Activated B cell treated with CpG ODN at 0.5 μM for 24 hours (primary cell): ENCODE measurements around the gene TMC8. TPM values are rescaled to one million over a fixed set of nuclear protein-coding genes. Genes with fewer than 3 reads are reported as not detected.
A peak's percentile ranks its signal among the peaks of the same experiment; 100 is the strongest.

Source experiments
- ATAC-seq: fragments of 200-7000 bp; cut with Tn5 transposase; one replicate; pipeline ENCODE4 v1.10.0; 2021; ENCODE audit warnings: low read depth, mild to moderate bottlenecking, moderate library complexity
- CTCF ChIA-PET: fragments of 350-600 bp; sonication (Branson Sonifier 250); formaldehyde crosslinking; loops from one replicate; lab custom pipeline; 2021; ENCODE audit warnings: antibody characterized with exemption; lab: Charles Lee
- POLR2A ChIA-PET: fragments of 350-600 bp; sonication (Branson Sonifier 250); formaldehyde crosslinking; loops from one replicate; lab custom pipeline; 2021; ENCODE audit warnings: antibody characterized with exemption; lab: Charles Lee
- DNase-seq: peaks from one replicate; pipeline ENCODE4 v3.0.0; 2022
- H3K27ac Mint-ChIP-seq: one replicate; pipeline ENCODE4 v1.8.0; 2020; ENCODE audit warnings: mixed read lengths
- H3K27me3 Mint-ChIP-seq: one replicate; pipeline ENCODE4 v1.8.0; 2021; ENCODE audit warnings: mixed read lengths
- H3K36me3 Mint-ChIP-seq: one replicate; pipeline ENCODE4 v1.8.0; 2021; ENCODE audit warnings: low read depth, mixed read lengths
- H3K4me1 Mint-ChIP-seq: one replicate; pipeline ENCODE4 v1.8.0; 2021; ENCODE audit warnings: mixed read lengths
- H3K4me3 Mint-ChIP-seq: one replicate; pipeline ENCODE4 v1.8.0; 2020; ENCODE audit warnings: mild to moderate bottlenecking, mixed read lengths
- H3K9me3 Mint-ChIP-seq: one replicate; pipeline ENCODE4 v1.8.0; 2020; ENCODE audit warnings: mixed read lengths
- CTCF ChIP-seq: fragments of 200-600 bp; IDR thresholded peaks from one replicate; pipeline ENCODE4 v1.8.0; 2022; ENCODE audit warnings: antibody characterized with exemption, mild to moderate bottlenecking
- intact Hi-C: fragments of 100-400 bp; cut with micrococcal nuclease; formaldehyde crosslinking; loops from one replicate; pipeline ENCODE4 v1.15.1; 2024
- total RNA-seq: library from RNA; stranded (reverse); gene quantifications from 2 replicates; pipeline ENCODE4 v1.2.3, GENCODE V29; 2022

The TMC8 gene
- total RNA-seq, 1 donor from 2014 or later = 181 TPM

GRCh38 chr17:78142119-78142861 is 11.7 kb downstream of the TMC8 start:
- intact Hi-C loops = loop anchor here (10.0 kb wide), 1 partner anchor 633 kb away; no protein-coding TSS in a partner anchor
- CTCF ChIA-PET = interaction anchor here (0.7 to 2.7 kb wide), 5 partner anchors 11 to 109 kb away, joined by 3 to 14 read pairs (median 4); partner anchors contain the start of gene TMC8
- POLR2A ChIA-PET = interaction anchor here (0.6 to 48.2 kb wide), 10 partner anchors 1 to 1713 kb away, joined by 3 to 2404 read pairs (median 5); partner anchors contain the start of genes AFMID, C17orf99, SOCS3 and SYNGR2
- peak overlapping the region; percentile 83 for H3K27ac Mint-ChIP-seq
- H3K9me3 Mint-ChIP-seq = no peaks in the 10 kb centered on the region
- H3K27me3 Mint-ChIP-seq = no peaks in the 10 kb centered on the region
- H3K36me3 Mint-ChIP-seq = peaks cover 22% of the 10 kb centered on the region
- TF ChIP-seq CTCF = no peak
- H3K4me1 Mint-ChIP-seq = peaks cover 90% of the 10 kb centered on the region
- ATAC-seq (no peak), DNase-seq (no peak)
- H3K4me3 Mint-ChIP-seq = peak overlapping the region; percentile 24

- TF ChIP-seq CTCF = no peak
- H3K9me3 Mint-ChIP-seq = no peaks in the 10 kb centered on the region
- intact Hi-C loops = loop anchor here (10.0 kb wide), 1 partner anchor 631 kb away; no protein-coding TSS in a partner anchor
- H3K36me3 Mint-ChIP-seq = peaks cover 18% of the 10 kb centered on the region
- no peak overlapping the region for H3K4me3 Mint-ChIP-seq
- DNase-seq (no peak), ATAC-seq (no peak)
- no peaks in the 10 kb centered on the region for H3K27me3 Mint-ChIP-seq
- peaks cover 90% of the 10 kb centered on the region for H3K4me1 Mint-ChIP-seq
- H3K27ac Mint-ChIP-seq = peak overlapping the region; percentile 83
- CTCF ChIA-PET = interaction anchor here (1.0 to 2.3 kb wide), 3 partner anchors 14 to 33 kb away, joined by 3 to 10 read pairs (median 3); partner anchors contain the start of gene TMC6
- POLR2A ChIA-PET = interaction anchor here (0.7 to 48.2 kb wide), 4 partner anchors 2 to 1654 kb away, joined by 4 to 2404 read pairs (median 1040); partner anchors contain the start of genes AFMID, C17orf99, SYNGR2 and TK1
Observed at GRCh38 chr17:78143214-78144146, 12.9 kb downstream of the TMC8 start.

DNA sequence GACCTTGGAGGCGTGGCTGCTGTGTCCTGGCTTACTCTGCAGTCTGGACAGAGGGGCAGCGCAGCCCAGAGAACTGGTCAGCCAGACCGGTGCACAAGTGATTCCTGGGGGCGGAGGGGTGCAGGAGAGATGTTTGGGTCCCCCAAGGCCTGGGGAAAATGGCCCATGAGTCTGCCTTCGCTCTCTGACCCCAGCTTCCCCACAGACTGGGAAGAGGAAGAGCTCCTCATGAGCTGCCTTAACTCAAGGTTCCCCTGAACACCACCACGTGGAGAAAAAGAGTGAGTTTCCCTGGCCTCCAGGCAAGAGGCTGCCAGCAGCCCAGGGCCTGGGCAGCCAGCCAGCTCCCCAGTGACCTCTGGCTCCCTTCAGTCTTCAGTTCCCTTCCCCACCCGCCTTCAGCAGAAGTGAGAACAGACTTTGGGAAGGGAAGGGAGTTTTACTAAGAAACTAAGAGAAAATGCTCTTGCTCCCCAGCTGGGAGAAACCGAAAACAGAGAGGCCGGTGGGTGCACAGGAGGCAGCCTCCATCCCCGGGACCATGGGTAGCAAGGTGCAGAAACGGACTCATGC is 13.7 kb downstream of the TMC8 start:
- H3K9me3 Mint-ChIP-seq = no peaks in the 10 kb centered on the region
- CTCF ChIA-PET = interaction anchor here (0.8 to 1.0 kb wide), 3 partner anchors 9 to 16 kb away, joined by 3 read pairs; partner anchors contain the start of gene TMC6
- POLR2A ChIA-PET = interaction anchor here (28.6 to 48.2 kb wide), 3 partner anchors 3 to 29 kb away, joined by 1040 to 2404 read pairs (median 1040); partner anchors contain the start of genes AFMID, C17orf99, SYNGR2 and TK1
- H3K36me3 Mint-ChIP-seq = peaks cover 17% of the 10 kb centered on the region
- intact Hi-C loops = loop anchor here (10.0 kb wide), 1 partner anchor 631 kb away; no protein-coding TSS in a partner anchor
- no peak overlapping the region for H3K4me3 Mint-ChIP-seq
- H3K4me1 Mint-ChIP-seq = peaks cover 88% of the 10 kb centered on the region
- DNase-seq = no peak
- H3K27ac Mint-ChIP-seq = peak overlapping the region; percentile 83
- ATAC-seq = no peak
- no peak for TF ChIP-seq CTCF
- H3K27me3 Mint-ChIP-seq = no peaks in the 10 kb centered on the region

DNA sequence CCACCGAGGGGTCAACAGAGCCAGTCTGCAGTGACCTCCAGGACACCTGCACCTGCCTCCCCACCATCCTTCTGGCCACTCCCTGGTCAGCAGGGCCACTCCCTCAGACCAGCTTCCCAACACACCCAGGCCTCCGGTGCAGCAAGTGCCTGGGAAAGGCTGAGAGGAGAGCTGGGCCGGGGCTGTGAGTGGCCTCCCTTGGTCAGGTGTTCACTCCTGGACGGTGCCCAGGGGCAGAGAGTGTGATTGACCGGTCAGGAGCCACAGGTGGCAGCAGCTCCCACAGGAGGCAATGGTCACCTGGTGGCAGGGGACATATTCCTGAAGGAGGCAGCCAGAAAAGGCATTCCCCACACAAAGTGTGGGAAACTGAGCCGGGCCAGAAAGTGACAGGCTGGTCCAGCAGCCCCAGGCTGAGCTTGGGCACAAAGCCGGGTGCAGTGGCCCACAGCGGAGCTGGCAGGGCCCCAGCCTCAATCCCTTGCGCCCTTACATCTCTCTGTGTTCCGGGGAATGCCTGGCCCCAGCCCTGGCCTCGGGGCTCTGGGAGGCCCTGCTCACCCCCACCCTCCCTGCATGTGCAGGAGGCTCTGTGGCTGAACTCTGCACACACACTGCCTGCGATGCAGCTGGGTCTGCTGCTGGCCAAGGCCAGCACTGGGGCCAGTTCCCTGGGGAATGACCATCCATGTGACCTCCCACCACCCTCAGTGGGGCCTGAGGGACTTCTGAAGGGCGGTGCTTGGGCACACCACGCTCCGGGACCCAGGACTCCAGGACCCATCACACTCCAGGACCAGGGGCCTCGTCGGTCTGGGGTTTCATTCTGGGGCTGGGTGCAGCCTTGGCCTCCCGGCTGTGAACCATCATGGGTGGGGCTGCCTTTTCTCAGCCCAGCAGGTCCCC is 14.4 kb downstream of the TMC8 start:
- H3K9me3 Mint-ChIP-seq = no peaks in the 10 kb centered on the region
- peaks cover 16% of the 10 kb centered on the region for H3K36me3 Mint-ChIP-seq
- no peaks in the 10 kb centered on the region for H3K27me3 Mint-ChIP-seq
- DNase-seq = no peak
- no peak for TF ChIP-seq CTCF
- H3K4me3 Mint-ChIP-seq = no peak overlapping the region
- CTCF ChIA-PET = interaction anchor here (0.8 to 1.0 kb wide), 2 partner anchors 8 to 17 kb away, joined by 3 read pairs; partner anchors contain the start of gene TMC6
- H3K4me1 Mint-ChIP-seq = peaks cover 86% of the 10 kb centered on the region
- peak overlapping the region; percentile 83 for H3K27ac Mint-ChIP-seq
- no peak for ATAC-seq
- POLR2A ChIA-PET = interaction anchor here (28.6 to 48.2 kb wide), 3 partner anchors 3 to 29 kb away, joined by 1040 to 2404 read pairs (median 1040); partner anchors contain the start of genes AFMID, C17orf99, SYNGR2 and TK1
- intact Hi-C loops = loop anchor here (10.0 kb wide), 1 partner anchor 630 kb away; no protein-coding TSS in a partner anchor
